Stimulated activated naive B cell treated with anti-CD40 and anti-IgM and Interleukin-4, amounts not matched to agents 10 μg/mL and 1 μg/mL and 100 μg/mL, for 72 hours (primary cell): ENCODE results near the gene KCMF1.

Experiments
- ATAC-seq, 2 donors: fragments of 150-1000 bp; cut with Tn5 transposase; replicated peaks; 2 replicates each; pipeline ENCODE4 v1.10.0; 2021; ENCODE audit warnings: moderate library complexity in 1 of 2
- DNase-seq: peaks from one replicate; pipeline ENCODE4 v3.0.0; 2021
- H3K27ac Mint-ChIP-seq: one replicate; pipeline ENCODE4 v1.8.0; 2022; ENCODE audit warnings: mild to moderate bottlenecking, mixed read lengths
- H3K27me3 Mint-ChIP-seq, 2 donors: one replicate each; pipeline ENCODE4 v1.8.0; 2022; ENCODE audit warnings: mixed read lengths in 2 of 2
- H3K36me3 Mint-ChIP-seq, 2 donors: one replicate each; pipeline ENCODE4 v1.8.0; 2022; ENCODE audit warnings: mixed read lengths in 2 of 2, mild to moderate bottlenecking in 1 of 2
- H3K4me1 Mint-ChIP-seq, 2 donors: one replicate each; pipeline ENCODE4 v1.8.0; 2022; ENCODE audit warnings: mixed read lengths in 2 of 2, mild to moderate bottlenecking in 1 of 2
- H3K4me3 Mint-ChIP-seq, 2 donors: one replicate each; pipeline ENCODE4 v1.8.0; 2022; ENCODE audit warnings: mild to moderate bottlenecking in 2 of 2, mixed read lengths in 2 of 2, moderate library complexity in 1 of 2
- H3K9me3 Mint-ChIP-seq, 2 donors: one replicate each; pipeline ENCODE4 v1.8.0; 2022; ENCODE audit warnings: mixed read lengths in 2 of 2, mild to moderate bottlenecking in 1 of 2

Gene KCMF1

DNA sequence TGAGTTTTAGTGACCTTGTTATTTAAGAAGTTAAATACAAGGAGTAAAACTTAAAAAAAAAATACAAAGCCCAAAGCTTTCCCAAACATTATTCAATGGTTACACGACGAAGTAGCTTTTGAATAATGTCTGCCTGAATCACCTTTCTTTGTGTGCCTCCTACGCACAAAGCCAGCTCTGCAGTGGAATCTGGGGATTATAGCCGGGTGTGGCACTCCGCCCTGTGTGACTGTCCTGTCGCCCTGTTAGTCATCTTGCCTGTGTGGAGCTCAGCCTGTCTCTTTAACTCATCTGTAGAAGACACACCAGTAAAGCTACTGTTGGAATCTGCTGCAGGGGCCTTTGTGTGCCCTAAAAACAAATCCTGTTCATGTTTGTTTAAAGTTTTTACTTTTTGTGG lies 82.8 kb downstream of the KCMF1 start:
- Mint-ChIP-seq H3K36me3 (peaks cover 27 to 41% of the 10 kb centered on the region in 2 donors), H3K4me3 (no peak overlapping the region), H3K4me1 (peaks cover 12% of the 10 kb centered on the region in 2 donors), H3K9me3 (no peaks in the 10 kb centered on the region), H3K27me3 (no peaks in the 10 kb centered on the region), H3K27ac (peak overlapping the region; percentile 14)
- ATAC-seq = no peak
- DNase-seq = no peak

DNA sequence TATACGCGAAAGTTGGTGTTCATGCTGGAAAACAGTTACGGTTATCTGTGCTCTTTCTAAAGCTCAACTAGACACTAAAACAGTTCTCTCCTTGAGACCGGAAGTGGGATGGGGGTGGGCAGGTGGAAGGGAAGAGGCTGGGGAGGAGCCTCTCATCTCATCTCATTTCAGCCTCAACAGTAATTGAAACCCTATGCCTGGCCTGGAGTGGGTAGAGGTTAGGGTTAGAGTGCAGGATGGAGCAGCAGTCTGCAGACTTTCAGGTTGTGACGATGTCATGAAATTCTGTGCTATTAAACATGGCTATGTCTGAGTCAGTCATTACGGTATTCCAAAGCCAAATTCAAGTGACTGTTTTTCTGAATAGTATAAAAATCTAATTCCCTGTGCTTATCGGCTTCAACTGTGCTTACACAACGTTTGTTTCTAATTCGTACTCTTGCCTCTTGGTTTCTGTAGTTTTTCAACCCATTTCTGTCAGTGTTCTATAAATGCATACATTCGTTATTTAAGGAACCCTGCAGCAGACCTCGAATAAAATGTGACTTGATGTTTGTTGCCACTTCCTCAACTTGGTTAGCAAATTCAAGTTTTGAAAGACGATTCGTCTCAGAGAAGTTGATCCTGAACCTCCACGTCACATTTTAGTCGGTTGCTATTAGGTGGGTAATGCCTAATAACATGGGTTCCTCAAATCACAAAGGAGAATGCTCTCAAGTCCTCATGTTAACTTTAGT lies 86.4 kb downstream of the KCMF1 start:
- Mint-ChIP-seq H3K27ac (peak overlapping the region; percentile 9), H3K27me3 (no peaks in the 10 kb centered on the region), H3K36me3 (peaks cover 19 to 23% of the 10 kb centered on the region in 2 donors), H3K4me1 (peaks cover 10 to 12% of the 10 kb centered on the region in 2 donors), H3K9me3 (no peaks in the 10 kb centered on the region), H3K4me3 (no peak overlapping the region)
- ATAC-seq (no peak), DNase-seq (no peak)

DNA sequence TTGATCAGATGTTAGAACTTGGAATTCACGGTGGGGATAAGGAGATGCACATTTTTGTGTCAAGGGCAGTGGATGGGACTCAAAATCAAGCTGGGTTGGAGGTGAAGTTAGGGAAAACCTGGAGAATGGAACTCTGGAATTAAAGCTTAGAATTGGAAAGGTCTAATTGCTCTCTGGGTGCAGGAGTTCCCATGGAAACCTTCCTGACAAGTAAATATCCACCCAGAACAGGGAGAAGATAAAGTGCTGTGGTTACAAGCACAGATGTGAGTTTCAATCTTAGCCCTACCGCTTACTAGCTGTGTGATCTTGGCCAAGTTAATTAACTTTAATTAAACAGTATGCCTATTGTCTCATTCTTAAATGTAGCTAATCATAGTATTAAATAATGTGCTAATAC lies 90.9 kb downstream of the KCMF1 start:
- Mint-ChIP-seq H3K27me3 (peaks cover 21% of the 10 kb centered on the region in 2 donors), H3K36me3 (no peaks in the 10 kb centered on the region), H3K4me3 (no peak overlapping the region), H3K4me1 (peaks cover 2 to 3% of the 10 kb centered on the region in 2 donors), H3K9me3 (peaks cover 0 to 3% of the 10 kb centered on the region in 2 donors), H3K27ac (no peak overlapping the region)
- ATAC-seq (no peak), DNase-seq (no peak)

DNA sequence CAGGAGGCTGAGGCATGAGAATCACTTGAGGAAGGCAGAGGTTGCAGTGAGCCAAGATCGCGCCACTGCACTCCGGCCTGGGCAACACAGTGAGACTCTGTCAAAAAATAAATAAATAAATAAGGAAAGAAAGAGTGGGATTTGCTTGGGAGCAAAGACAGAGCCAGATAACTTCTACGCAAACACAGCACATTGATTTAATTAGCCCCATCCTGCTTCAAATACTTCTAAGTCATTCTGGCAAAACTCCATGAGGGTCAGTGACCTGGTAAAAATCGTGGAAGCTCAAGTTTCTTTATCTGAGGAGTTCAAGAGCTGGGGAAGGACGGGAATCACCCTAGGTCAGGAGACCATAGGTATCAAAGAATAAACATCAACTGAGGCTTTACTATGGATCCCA lies 91.6 kb downstream of the KCMF1 start:
- H3K27ac Mint-ChIP-seq = no peak overlapping the region

DNA sequence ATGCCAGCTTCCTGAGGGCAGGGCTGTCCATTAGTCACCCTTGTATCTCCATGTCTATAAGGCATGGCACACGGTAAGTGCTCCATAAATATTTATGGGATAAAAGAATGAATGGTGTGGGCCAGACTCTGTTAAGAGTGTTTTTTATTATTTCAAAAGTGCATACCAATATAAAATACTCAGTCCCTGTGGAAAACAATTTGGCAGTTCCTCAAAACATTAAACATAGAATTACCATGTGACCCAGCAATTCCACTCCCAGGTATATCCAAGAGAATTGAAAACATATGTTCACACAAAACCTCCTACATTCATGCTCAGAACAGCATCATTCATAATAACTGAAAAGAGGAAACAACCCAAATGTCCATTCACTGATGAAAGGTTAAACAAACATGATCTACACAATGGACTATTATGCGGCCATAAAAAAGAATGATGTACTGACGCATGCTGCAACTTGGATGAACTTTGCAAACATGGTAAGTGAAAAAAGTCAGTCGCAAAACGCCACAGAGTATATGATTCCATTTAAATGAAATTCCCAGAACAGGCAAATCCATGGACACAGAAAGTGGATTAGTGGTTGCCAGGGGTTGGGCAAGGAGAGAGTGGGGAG lies 93.1 kb downstream of the KCMF1 start:
- no peak overlapping the region for H3K4me3 Mint-ChIP-seq
- peaks cover 0 to 3% of the 10 kb centered on the region in 2 donors for H3K9me3 Mint-ChIP-seq
- no peaks in the 10 kb centered on the region for H3K36me3 Mint-ChIP-seq
- peaks cover 22 to 27% of the 10 kb centered on the region in 2 donors for H3K27me3 Mint-ChIP-seq
- no peak overlapping the region for H3K27ac Mint-ChIP-seq
- peaks cover 0 to 9% of the 10 kb centered on the region in 2 donors for H3K4me1 Mint-ChIP-seq
- ATAC-seq (no peak), DNase-seq (no peak)

More for the DNA sequence above, 91.6 kb downstream of the KCMF1 start:
- Mint-ChIP-seq H3K4me1 (peaks cover 2 to 9% of the 10 kb centered on the region in 2 donors), H3K9me3 (peaks cover 0 to 3% of the 10 kb centered on the region in 2 donors), H3K36me3 (no peaks in the 10 kb centered on the region), H3K4me3 (no peak overlapping the region), H3K27me3 (peaks cover 22 to 27% of the 10 kb centered on the region in 2 donors)
- DNase-seq (no peak), ATAC-seq (no peak)

DNA sequence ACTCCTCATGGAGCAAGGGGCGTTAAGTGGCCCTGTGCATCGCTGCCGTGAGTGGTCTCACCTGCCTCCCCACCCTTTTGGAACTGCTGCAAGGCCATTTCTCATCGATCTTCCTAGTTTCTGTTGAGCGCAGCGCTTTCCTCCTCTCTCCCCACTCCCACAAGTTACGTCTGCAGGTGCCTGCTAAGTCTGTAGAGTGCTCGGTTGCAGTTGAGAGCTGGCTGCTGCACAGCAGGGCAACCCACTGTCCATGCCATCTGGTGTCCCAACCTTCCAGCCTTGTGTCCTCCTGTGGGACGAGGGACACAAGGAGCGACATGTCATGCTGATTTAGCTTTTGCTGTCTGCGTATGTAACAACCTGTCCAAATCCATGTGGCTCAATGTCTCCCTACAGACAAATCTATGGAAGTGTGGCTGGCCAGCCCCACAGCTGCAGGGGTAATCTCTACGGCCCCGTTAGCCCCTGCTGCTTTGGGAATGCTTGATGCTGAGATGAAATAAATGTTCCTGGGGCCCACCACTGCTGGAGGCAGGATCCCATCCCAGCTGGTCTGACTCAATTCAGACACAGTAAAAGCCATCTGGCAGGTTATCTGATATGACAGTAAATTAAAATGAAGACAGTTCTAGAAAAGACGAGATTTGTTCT lies 94.1 kb downstream of the KCMF1 start:
- Mint-ChIP-seq H3K4me3 (no peak overlapping the region), H3K4me1 (peaks cover 0 to 9% of the 10 kb centered on the region in 2 donors), H3K27ac (no peak overlapping the region), H3K9me3 (peaks cover 0 to 3% of the 10 kb centered on the region in 2 donors), H3K36me3 (no peaks in the 10 kb centered on the region), H3K27me3 (peaks cover 22 to 27% of the 10 kb centered on the region in 2 donors)
- DNase-seq (no peak), ATAC-seq (no peak)

DNA sequence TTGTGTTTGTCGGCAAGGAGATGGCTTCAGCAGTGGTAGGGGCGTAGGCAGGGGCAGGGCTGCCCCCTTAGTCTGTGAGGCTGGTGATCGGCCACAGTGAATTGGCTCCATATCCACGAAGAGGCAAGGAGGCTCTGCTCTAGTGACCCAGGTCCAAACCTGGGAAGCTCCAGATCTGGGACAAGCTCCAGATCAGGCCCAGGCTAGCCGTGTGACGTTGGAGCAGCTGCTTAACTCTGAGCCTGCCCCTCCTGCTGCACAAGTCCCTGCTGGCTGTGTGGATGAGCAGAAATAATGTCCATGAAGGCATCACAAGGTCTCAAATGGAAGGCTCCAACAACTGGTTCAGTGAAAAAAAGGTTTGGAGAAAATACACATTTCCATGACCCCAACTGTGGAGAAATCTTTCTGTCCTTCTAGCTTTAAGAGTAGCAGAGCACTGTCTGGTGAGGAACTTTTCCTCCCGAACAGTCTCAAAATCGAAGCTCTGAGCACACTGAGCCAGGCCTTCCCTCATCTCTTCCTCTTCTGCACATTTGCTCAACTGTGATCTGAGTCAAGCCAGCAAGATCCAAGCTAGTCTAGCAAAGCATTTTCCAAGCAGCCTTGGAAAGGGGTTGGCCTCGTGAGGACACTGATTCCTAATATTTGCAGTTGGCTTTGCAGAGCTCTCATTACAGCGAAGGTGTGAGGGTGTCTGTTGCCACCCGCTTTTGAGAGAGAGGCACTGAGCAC lies 95.2 kb downstream of the KCMF1 start:
- DNase-seq (no peak), ATAC-seq (no peak)
- Mint-ChIP-seq H3K4me3 (no peak overlapping the region), H3K36me3 (no peaks in the 10 kb centered on the region), H3K27me3 (peaks cover 22 to 27% of the 10 kb centered on the region in 2 donors), H3K9me3 (peaks cover 0 to 3% of the 10 kb centered on the region in 2 donors), H3K4me1 (peaks cover 0 to 9% of the 10 kb centered on the region in 2 donors), H3K27ac (no peak overlapping the region)

DNA sequence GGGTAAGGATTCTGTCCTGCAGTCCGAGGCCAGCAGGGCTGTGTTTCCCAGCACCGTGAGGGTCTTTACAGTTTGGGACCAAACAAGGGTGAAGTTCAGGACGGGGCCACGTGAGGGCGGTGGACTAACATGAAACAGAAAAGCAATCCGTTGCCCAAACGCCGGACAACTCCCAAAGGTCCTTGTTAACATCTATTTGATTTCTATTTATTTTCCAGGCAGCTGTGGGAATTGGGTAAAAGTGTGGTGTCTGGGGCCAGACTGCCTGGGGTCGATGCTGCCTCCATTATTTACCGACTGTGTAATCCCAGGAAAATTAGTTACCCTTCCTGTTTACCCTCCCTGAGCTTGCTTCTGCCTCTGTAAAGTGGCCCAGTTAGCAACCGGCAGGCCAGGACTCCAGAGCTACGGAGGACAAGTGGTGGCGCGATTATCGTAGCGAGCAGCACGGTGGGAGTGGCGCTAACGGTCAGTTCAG lies 96.0 kb downstream of the KCMF1 start:
- ATAC-seq = peak; percentile 75 to 76
- peak; percentile 21 for DNase-seq
- peaks cover 0 to 3% of the 10 kb centered on the region in 2 donors for H3K9me3 Mint-ChIP-seq
- H3K4me1 Mint-ChIP-seq = peaks cover 0 to 9% of the 10 kb centered on the region in 2 donors
- H3K36me3 Mint-ChIP-seq = no peaks in the 10 kb centered on the region
- peak overlapping the region in 1 of 2 donors; percentile 25 for H3K4me3 Mint-ChIP-seq
- peak overlapping the region; percentile 11 for H3K27ac Mint-ChIP-seq
- H3K27me3 Mint-ChIP-seq = peaks cover 22 to 27% of the 10 kb centered on the region in 2 donors

DNA sequence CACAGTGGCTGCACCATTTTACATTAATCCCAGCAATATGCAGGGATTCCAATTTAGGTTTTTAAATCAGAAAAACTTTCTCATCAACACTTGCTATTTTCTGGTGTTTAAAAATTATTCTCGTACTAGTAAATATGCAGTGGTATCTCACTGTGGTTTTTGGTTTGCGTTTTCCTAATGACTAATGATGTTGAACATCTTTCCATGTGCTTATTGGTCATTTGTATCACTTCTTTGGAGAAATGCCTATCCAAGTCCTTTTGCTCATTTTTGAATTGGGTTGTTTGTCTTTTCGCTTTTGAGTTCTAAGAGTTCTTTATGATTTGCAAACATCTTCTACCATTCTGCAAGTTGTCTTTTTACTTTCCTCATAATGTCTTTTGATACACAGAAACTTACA lies 100.1 kb downstream of the KCMF1 start:
- no peaks in the 10 kb centered on the region for H3K9me3 Mint-ChIP-seq
- no peak overlapping the region for H3K27ac Mint-ChIP-seq
- H3K4me3 Mint-ChIP-seq = no peak overlapping the region
- DNase-seq (no peak), ATAC-seq (no peak)
- H3K36me3 Mint-ChIP-seq = no peaks in the 10 kb centered on the region
- H3K4me1 Mint-ChIP-seq = peaks cover 6 to 16% of the 10 kb centered on the region in 2 donors
- peaks cover 8 to 18% of the 10 kb centered on the region in 2 donors for H3K27me3 Mint-ChIP-seq

DNA sequence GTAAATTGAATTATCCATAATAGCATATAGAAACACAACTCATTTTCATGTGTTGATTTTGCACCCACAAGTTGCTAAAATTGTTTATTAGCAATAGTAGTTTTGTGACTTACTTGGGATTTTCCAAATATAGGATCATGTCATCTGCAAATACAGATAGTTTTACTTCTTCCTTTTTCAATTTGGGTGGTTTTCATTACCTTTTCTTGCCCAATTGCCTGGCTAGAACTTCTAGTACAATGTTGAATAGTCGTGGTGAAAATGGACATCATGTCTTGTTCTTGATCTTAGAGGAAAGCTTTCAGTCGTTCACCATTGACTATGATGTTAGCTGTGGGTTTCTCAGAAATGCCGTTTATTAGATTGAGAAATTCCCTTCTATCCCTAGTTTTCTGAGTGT lies 102.1 kb downstream of the KCMF1 start:
- DNase-seq = no peak
- Mint-ChIP-seq H3K27me3 (peaks cover 6 to 13% of the 10 kb centered on the region in 2 donors), H3K9me3 (no peaks in the 10 kb centered on the region), H3K4me3 (no peak overlapping the region), H3K36me3 (no peaks in the 10 kb centered on the region), H3K27ac (peak overlapping the region; percentile 25), H3K4me1 (peaks cover 9 to 12% of the 10 kb centered on the region in 2 donors)
- ATAC-seq = peak in 1 of 2 donors; percentile 65

DNA sequence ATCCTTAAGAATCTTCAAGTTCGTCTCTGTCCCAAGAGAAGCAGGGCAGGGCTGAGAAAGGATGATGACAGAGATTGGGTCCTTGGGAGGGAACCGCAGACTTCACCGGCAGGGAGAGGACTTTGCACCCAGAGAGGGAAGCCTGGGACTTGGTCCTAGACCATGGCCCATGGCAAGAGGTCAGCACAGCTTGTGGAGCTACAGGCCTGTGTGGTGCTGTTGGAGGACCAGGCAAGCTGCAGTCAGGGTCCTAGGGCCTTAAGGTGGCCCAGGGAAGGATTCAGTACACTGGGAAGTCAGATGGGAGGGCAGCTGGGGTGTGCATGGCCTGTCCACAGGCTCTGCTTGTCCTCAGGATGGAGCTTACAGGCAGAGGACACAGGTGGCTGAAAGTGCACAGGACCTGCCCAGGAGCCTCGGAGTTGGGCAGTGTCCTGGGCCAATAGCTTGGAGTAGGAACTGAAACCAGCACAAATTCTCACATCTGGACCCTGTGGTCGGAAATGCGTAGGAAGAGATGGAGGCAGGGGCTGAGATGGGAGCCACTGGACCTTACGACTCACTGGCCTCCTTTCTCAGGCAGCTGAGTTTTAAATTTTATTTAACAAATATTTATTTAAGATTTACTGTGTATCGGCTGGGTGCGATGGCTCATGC lies 105.8 kb downstream of the KCMF1 start:
- Mint-ChIP-seq H3K27ac (no peak overlapping the region), H3K4me1 (peaks cover 13 to 19% of the 10 kb centered on the region in 2 donors)
- no peak for DNase-seq

DNA sequence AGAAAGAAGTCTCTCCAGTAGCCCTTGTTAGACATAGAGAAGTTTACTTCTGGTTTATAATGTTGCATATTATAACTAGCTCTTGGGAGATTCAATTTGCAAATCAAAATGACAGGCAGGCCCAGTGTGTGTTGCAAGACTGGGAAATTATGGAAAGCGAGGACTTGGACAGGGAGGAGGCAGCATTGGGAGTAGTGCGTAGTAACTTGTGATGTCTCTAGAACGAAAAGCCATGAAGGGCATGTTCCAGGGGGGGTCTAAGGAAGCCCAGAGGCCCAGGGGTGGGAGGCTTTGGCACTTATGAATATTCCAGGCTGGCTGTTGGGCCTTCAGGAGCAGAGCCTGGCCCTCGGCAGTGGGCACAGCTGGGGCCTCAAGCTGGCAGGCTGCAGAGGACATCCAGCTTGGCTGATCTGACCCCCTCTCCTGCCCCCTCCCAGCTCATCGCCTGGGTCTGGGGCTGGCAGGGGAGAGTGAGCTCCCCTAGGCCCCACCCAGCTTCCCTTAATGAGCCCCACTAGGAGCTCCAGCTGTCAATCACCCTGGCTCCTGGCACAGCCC lies 107.0 kb downstream of the KCMF1 start:
- peaks cover 13 to 19% of the 10 kb centered on the region in 2 donors for H3K4me1 Mint-ChIP-seq
- no peak overlapping the region for H3K27ac Mint-ChIP-seq
- H3K4me3 Mint-ChIP-seq = no peak overlapping the region
- peaks cover 6% of the 10 kb centered on the region in 2 donors for H3K9me3 Mint-ChIP-seq
- no peak for ATAC-seq
- H3K27me3 Mint-ChIP-seq = peaks cover 9 to 15% of the 10 kb centered on the region in 2 donors
- no peak for DNase-seq
- H3K36me3 Mint-ChIP-seq = no peaks in the 10 kb centered on the region

More for the DNA sequence above, 105.8 kb downstream of the KCMF1 start:
- no peaks in the 10 kb centered on the region for H3K36me3 Mint-ChIP-seq
- H3K27me3 Mint-ChIP-seq = peaks cover 6 to 13% of the 10 kb centered on the region in 2 donors
- peaks cover 5% of the 10 kb centered on the region in 2 donors for H3K9me3 Mint-ChIP-seq
- no peak overlapping the region for H3K4me3 Mint-ChIP-seq
- ATAC-seq = no peak

DNA sequence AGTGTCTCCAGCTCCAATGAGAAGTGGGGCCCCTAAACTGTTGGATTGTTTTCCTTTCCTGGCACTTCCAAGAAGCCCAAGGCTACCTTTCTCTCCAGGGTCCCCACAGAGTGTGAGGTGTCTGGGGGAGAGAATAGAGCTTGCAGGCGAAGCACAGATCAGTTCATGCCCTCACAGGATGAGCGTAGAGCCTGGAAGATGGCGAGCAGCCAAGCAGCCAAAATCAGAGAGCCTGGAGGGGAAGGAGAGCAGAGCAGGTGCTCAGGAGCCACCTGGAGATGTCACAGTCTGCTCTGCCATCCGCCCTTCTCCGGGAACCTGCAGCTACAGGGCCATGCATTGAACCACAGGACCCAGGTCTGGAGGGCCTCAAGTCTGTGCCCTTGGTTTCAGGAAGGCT lies 107.6 kb downstream of the KCMF1 start:
- H3K27ac Mint-ChIP-seq = no peak overlapping the region
- H3K27me3 Mint-ChIP-seq = peaks cover 15 to 17% of the 10 kb centered on the region in 2 donors
- DNase-seq (no peak), ATAC-seq (no peak)
- H3K9me3 Mint-ChIP-seq = peaks cover 9% of the 10 kb centered on the region in 2 donors
- H3K4me3 Mint-ChIP-seq = no peak overlapping the region
- no peaks in the 10 kb centered on the region for H3K36me3 Mint-ChIP-seq
- H3K4me1 Mint-ChIP-seq = peaks cover 8 to 14% of the 10 kb centered on the region in 2 donors
